Central memory CD8-positive, alpha-beta T cell (primary cell): ENCODE measurements around the gene MTOR.

Source experiments
- ATAC-seq: fragments of 150-1000 bp; cut with Tn5 transposase; replicated peaks from 2 replicates; pipeline ENCODE4 v1.10.0; 2022; ENCODE audit warnings: mild to moderate bottlenecking, moderate FRiP score, moderate number of reproducible peaks; ENCODE audit not compliant: poor library complexity, severe bottlenecking; ENCODE audit errors: extremely low read depth
- DNase-seq, 2 donors: peaks; one replicate each; pipeline ENCODE4 v3.0.0; 2021; ENCODE audit warnings: low spot score in 2 of 2
- H3K27ac Mint-ChIP-seq: one replicate; pipeline ENCODE4 v1.8.0; 2022; ENCODE audit warnings: low read depth, mild to moderate bottlenecking, moderate library complexity, mixed read lengths
- H3K27me3 Mint-ChIP-seq: one replicate; pipeline ENCODE4 v1.8.0; 2022; ENCODE audit warnings: mixed read lengths
- H3K36me3 Mint-ChIP-seq: one replicate; pipeline ENCODE4 v1.8.0; 2022; ENCODE audit warnings: mild to moderate bottlenecking, moderate library complexity, mixed read lengths; ENCODE audit not compliant: insufficient read depth
- H3K4me1 Mint-ChIP-seq: one replicate; pipeline ENCODE4 v1.8.0; 2022; ENCODE audit warnings: mixed read lengths
- H3K4me3 Mint-ChIP-seq: one replicate; pipeline ENCODE4 v1.8.0; 2022; ENCODE audit warnings: mild to moderate bottlenecking, moderate library complexity, mixed read lengths
- H3K9me3 Mint-ChIP-seq: one replicate; pipeline ENCODE4 v1.8.0; 2022; ENCODE audit warnings: mixed read lengths

Gene MTOR

DNA sequence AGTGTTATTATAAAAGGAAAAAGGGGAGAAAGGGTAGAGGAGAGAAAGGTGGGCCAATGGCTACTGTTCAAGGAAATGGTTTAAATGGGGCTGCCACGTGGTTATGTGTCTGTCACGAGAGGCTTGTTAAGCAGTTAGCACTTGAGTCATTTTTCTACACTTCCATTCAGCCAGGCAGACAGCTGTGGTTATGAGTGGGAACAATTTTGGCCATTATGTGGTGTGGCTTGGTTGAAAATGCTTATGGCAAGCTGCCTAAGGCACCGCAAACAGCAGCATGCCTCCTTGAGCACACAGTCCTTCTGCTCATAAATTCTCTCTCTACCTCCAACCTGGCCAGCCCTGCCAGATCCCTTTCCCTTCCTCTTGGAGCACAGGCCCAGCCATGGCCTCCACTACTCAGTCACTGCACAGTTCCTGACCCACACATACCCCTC is 199.4 kb downstream of the MTOR start:
- peaks cover 35% of the 10 kb centered on the region for H3K4me1 Mint-ChIP-seq
- H3K4me3 Mint-ChIP-seq = peak overlapping the region; percentile 14
- no peaks in the 10 kb centered on the region for H3K27me3 Mint-ChIP-seq
- peak overlapping the region; percentile 61 for H3K27ac Mint-ChIP-seq
- no peaks in the 10 kb centered on the region for H3K9me3 Mint-ChIP-seq
- DNase-seq (peak in 1 of 2 donors; percentile 27), ATAC-seq (no peak)
- peaks cover 31% of the 10 kb centered on the region for H3K36me3 Mint-ChIP-seq

DNA sequence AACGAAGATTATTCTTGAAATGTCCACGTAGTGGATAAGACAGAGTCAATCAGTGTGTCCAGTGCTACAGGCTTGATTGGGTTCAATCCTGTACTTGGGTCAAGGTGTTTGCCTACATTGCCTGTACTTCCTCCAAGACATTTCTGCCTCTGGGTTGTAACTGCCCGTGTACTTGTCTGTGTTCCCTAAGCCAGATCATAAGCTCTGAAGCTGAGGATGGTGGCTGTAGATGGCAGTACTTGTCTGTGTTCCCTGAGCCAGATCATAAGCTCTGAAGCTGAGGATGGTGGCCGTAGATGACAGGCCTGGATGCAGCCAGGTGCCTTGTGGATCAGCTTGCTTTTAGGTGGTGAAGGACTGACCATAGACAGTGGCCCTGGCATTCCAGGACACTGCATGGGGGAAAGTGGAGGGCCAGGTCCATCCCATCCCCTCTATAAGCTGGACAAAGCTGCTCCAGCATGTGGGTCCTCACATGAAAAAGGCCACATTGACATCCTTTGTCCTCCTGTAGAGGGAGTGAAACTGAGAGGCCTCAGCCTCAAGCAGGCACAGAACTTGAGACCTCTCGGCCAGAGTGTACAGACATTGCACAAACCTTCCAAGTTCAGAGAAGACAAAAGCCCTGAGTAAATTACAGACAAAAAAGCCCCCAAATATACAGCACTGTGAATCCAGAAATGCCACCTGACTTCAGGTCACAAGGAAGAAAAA is 200.5 kb downstream of the MTOR start:
- no peaks in the 10 kb centered on the region for H3K27me3 Mint-ChIP-seq
- H3K9me3 Mint-ChIP-seq = no peaks in the 10 kb centered on the region
- H3K4me3 Mint-ChIP-seq = peak overlapping the region; percentile 96
- peaks cover 23% of the 10 kb centered on the region for H3K36me3 Mint-ChIP-seq
- no peak for ATAC-seq
- peak overlapping the region; percentile 97 for H3K27ac Mint-ChIP-seq
- H3K4me1 Mint-ChIP-seq = peaks cover 35% of the 10 kb centered on the region
- DNase-seq = no peak

DNA sequence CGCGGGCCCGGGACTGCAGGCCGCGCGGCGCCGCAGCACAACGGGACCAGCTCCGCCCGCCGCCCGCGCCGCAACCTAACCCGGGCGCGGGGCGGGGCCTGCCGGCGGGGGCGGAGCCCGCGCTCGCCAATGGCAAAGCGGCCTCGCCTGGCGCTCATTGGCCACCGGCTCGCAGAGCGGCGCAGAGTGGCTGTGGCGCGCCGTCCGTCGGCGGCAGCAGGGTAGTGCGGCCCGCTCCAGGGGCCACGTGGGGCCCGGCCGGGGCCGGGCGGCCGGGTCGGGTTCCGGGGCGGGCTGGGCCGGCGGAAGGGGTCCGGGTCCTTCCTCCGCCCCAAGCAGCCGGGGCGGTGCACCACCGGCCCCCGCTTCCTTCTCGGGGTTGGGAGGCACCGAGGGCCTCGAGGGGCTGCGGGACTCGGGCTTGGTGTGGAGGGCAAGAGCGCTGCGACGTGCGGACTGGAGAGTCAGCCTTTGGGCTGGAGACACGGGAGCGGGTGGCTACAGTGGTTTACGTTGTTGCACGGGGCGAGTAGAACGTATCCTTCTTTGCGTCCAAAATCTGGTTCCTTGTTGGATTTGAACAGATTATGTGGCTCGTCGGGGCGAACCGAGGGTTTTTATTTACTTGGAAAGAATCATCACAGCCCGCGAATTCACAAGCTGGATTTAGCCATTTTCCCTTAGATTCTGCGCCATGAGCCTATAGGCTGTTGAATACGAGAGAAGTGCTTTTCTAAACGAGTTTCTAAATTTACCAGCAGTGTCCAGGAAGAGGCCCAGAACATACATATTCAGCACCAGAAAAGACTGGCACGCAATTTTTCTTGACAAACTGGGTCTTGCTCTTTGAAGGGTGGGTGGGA is 202.2 kb downstream of the MTOR start, which contains the start of gene SRM:
Gene SRM, minus strand, starts transcription at position 51 of the 863 bp plus-strand sequence. CDS start 75 bp downstream, outside the sequence.
- Mint-ChIP-seq H3K27me3 (no peaks in the 10 kb centered on the region), H3K9me3 (no peaks in the 10 kb centered on the region), H3K27ac (peak within 1 kb of the TSS; percentile 97), H3K36me3 (peaks cover 24% of the 10 kb centered on the region), H3K4me1 (peaks cover 35% of the 10 kb centered on the region), H3K4me3 (peak within 1 kb of the TSS; percentile 96)
- DNase-seq = peak; percentile 78 to 81
- peak; percentile 82 for ATAC-seq

DNA sequence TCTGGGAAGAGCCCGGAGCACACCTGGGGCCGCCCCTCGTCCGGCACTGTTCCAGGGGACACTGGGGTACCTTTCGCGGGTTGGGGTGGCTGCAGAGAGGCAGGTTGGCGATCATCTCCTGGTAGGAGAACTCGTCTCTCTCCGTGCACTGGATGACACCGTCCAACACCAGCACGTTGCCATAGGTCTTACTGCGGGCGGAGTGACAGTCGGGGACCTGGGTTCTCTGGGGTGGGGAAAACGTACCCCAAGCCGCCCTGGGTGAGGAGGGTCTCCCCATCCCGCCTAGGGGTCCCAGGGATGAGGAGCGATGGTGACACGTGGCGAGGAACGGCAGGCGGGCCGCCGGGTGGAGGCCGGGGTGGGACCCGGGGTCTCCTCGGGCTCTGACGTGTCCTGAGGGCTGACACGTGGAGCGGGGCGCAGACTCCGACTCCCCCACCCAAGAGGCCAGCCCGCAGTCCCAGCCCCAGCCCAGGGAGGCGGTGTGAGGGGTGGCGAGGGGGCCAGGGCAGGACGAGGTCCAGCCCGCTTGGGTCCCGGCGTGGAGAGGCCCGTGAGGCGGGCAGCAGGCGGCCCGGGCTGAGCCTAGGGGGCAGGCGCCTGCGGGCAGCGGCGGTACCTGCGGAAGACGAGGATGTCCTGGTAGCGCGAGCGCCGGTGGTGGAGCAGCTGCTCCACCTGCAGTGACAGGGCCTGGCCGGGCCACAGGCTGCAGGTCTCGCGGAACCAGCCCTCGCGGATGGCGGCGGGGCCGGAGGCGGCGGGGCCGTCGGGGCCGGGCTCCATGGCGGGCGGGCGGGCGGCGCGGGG is 203.0 kb downstream of the MTOR start:
- DNase-seq (peak in 1 of 2 donors; percentile 24), ATAC-seq (peak; percentile 10)
- Mint-ChIP-seq H3K9me3 (no peaks in the 10 kb centered on the region), H3K4me3 (peak overlapping the region; percentile 96), H3K4me1 (peaks cover 35% of the 10 kb centered on the region), H3K36me3 (peaks cover 23% of the 10 kb centered on the region), H3K27me3 (no peaks in the 10 kb centered on the region), H3K27ac (peak overlapping the region; percentile 86)

DNA sequence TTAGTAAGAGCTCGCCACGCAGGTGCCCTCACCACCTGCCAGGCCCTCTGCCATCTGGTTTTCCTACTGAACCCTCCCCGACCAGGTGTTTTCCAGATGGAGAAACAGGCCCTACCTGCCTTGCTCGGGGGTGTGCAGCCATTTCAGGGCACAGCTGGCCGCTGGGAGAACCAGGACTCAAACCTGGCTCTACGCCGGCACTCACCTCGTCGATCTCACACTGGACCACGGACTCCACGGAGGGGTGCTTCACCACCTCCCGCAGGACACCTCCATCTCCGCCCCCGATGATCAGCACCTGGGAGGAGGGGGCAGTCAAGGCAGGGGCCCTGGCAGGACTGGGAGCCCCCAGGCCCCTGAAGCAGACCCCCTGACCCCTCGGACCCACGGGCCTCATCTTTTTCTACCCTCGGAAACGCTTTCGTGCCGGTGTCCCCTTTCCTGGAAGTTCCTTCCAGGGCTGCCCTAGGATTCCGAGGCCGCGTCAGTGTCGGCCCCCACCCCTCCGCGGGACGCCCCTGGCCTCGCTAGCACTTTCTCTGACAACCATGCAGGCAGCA is 203.7 kb downstream of the MTOR start:
- peak overlapping the region; percentile 86 for H3K27ac Mint-ChIP-seq
- H3K9me3 Mint-ChIP-seq = no peaks in the 10 kb centered on the region
- H3K4me3 Mint-ChIP-seq = peak overlapping the region; percentile 96
- H3K36me3 Mint-ChIP-seq = peaks cover 24% of the 10 kb centered on the region
- DNase-seq (no peak), ATAC-seq (no peak)
- no peaks in the 10 kb centered on the region for H3K27me3 Mint-ChIP-seq
- H3K4me1 Mint-ChIP-seq = peaks cover 35% of the 10 kb centered on the region

DNA sequence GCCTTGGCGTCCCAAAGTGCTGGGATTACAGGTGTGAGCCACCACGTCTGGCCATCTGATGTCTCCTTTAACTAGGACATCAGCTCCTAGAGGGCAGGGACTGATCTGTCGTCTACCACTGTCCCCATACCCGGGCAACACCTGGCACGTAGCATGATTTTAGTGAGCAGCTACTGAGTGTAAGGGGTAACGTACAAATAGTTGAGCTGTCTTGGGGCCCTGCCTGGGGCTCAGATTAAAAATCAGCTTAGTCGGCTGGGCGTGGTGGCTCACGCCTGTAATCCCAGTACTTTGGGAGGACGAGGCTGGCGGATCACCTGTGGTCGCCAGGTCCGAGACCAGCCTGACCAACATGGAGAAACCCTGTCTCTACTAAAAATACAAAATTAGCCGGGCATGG is 204.3 kb downstream of the MTOR start:
- no peaks in the 10 kb centered on the region for H3K9me3 Mint-ChIP-seq
- DNase-seq (no peak), ATAC-seq (no peak)
- peaks cover 30% of the 10 kb centered on the region for H3K4me1 Mint-ChIP-seq
- H3K36me3 Mint-ChIP-seq = peaks cover 26% of the 10 kb centered on the region
- no peak overlapping the region for H3K27ac Mint-ChIP-seq
- H3K4me3 Mint-ChIP-seq = peak overlapping the region; percentile 96
- no peaks in the 10 kb centered on the region for H3K27me3 Mint-ChIP-seq

DNA sequence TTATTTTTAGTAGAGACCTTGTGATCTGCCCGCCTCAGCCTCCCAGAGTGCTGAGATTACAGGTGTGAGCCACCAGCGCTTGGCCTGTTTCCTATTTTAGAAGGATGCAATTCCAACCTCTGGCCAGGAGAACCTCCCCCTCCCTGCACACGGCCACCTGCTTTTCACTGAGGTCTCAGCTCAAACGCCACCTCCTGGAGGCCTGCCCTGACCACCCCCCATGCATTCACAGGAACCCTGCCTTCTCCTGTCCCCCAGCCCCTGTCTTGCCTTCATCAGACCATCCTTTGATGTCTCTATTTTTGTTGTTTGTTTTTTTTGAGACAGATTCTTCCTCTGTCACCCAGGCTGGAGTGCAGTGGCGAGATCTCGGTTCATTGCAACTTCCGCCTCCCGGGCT is 204.9 kb downstream of the MTOR start:
- Mint-ChIP-seq H3K9me3 (no peaks in the 10 kb centered on the region), H3K27me3 (no peaks in the 10 kb centered on the region), H3K27ac (no peak overlapping the region), H3K4me3 (no peak overlapping the region), H3K4me1 (peaks cover 24% of the 10 kb centered on the region), H3K36me3 (peaks cover 25% of the 10 kb centered on the region)
- no peak for ATAC-seq
- DNase-seq = no peak
